Calu3 (cell line): ENCODE data around the gene COX8C. TPM values are rescaled to one million over a fixed set of nuclear protein-coding genes. Genes with fewer than 3 reads are reported as not detected.

Experiments
- BruUV-seq: library from RNA; stranded (reverse); fragments of 400-500 nt; replicated peaks from 2 replicates; lab custom pipeline; 2021; lab: Mats Ljungman, UMichigan
- CTCF ChIA-PET: fragments of 300-600 bp; sonication (Branson Sonifier 250); formaldehyde crosslinking; loops from one replicate; lab custom pipeline; 2022; ENCODE audit warnings: antibody characterized with exemption; lab: Charles Lee
- DNase-seq: peaks from one replicate; pipeline ENCODE4 v3.0.0; 2022
- H3K27ac Mint-ChIP-seq: one replicate; pipeline ENCODE4 v1.8.0; 2022; ENCODE audit warnings: mixed read lengths; ENCODE audit not compliant: unreplicated experiment
- H3K27me3 Mint-ChIP-seq: one replicate; pipeline ENCODE4 v1.8.0; 2022; ENCODE audit warnings: mixed read lengths; ENCODE audit not compliant: unreplicated experiment
- H3K36me3 Mint-ChIP-seq: one replicate; pipeline ENCODE4 v1.8.0; 2022; ENCODE audit warnings: mild to moderate bottlenecking, moderate library complexity, mixed read lengths; ENCODE audit not compliant: insufficient read depth, unreplicated experiment
- H3K4me1 Mint-ChIP-seq: one replicate; pipeline ENCODE4 v1.8.0; 2022; ENCODE audit warnings: mild to moderate bottlenecking, low read depth, mixed read lengths; ENCODE audit not compliant: unreplicated experiment
- H3K4me3 Mint-ChIP-seq: one replicate; pipeline ENCODE4 v1.8.0; 2022; ENCODE audit warnings: mild to moderate bottlenecking, low read depth, moderate library complexity, mixed read lengths; ENCODE audit not compliant: unreplicated experiment
- H3K9me3 Mint-ChIP-seq: one replicate; pipeline ENCODE4 v1.8.0; 2022; ENCODE audit warnings: low read depth, mixed read lengths; ENCODE audit not compliant: unreplicated experiment
- CTCF ChIP-seq: fragments of 200-600 bp; IDR thresholded peaks from one replicate; pipeline ENCODE4 v1.8.0; 2022; ENCODE audit warnings: antibody characterized with exemption; ENCODE audit not compliant: unreplicated experiment
- intact Hi-C: fragments of 100-400 bp; cut with micrococcal nuclease; formaldehyde crosslinking; loops from one replicate; pipeline ENCODE4 v1.10.0; 2022; ENCODE audit not compliant: unreplicated experiment
- total RNA-seq: library from RNA; stranded (reverse); gene quantifications from 2 replicates; pipeline ENCODE4 v1.2.3, GENCODE V29; 2022

The COX8C gene
- total RNA-seq, 1 experiment from 2014 or later: not detected

GRCh38 chr14:93320489-93320888, 26.5 kb upstream of the COX8C start:
- Mint-ChIP-seq H3K27me3 (no peaks in the 10 kb centered on the region), H3K9me3 (no peaks in the 10 kb centered on the region), H3K27ac (no peak overlapping the region), H3K4me3 (no peak overlapping the region), H3K4me1 (peaks cover 50% of the 10 kb centered on the region), H3K36me3 (peaks cover 5% of the 10 kb centered on the region)
- DNase-seq: no peak
- TF ChIP-seq CTCF: no peak
- CTCF ChIA-PET: no interaction called here
- no TSS peak for BruUV-seq
- intact Hi-C loops: loop anchor here (2.0 kb wide), 1 partner anchor 14 kb away; no protein-coding TSS in a partner anchor

GRCh38 chr14:93322929-93323599, 23.9 kb upstream of the COX8C start:
- no TSS peak for BruUV-seq
- no peak overlapping the region for H3K27ac Mint-ChIP-seq
- no peaks in the 10 kb centered on the region for H3K9me3 Mint-ChIP-seq
- H3K27me3 Mint-ChIP-seq: no peaks in the 10 kb centered on the region
- no peak for TF ChIP-seq CTCF
- intact Hi-C loops: no loop called here
- peaks cover 5% of the 10 kb centered on the region for H3K36me3 Mint-ChIP-seq
- CTCF ChIA-PET: no interaction called here
- peaks cover 55% of the 10 kb centered on the region for H3K4me1 Mint-ChIP-seq
- no peak overlapping the region for H3K4me3 Mint-ChIP-seq
- no peak for DNase-seq

- H3K4me1 Mint-ChIP-seq: peaks cover 51% of the 10 kb centered on the region
- H3K27me3 Mint-ChIP-seq: no peaks in the 10 kb centered on the region
- DNase-seq: no peak
- no peak for TF ChIP-seq CTCF
- CTCF ChIA-PET: no interaction called here
- no peaks in the 10 kb centered on the region for H3K9me3 Mint-ChIP-seq
- H3K4me3 Mint-ChIP-seq: no peak overlapping the region
- no peak overlapping the region for H3K27ac Mint-ChIP-seq
- BruUV-seq: no TSS peak
- H3K36me3 Mint-ChIP-seq: peaks cover 5% of the 10 kb centered on the region
- intact Hi-C loops: no loop called here
Measured at GRCh38 chr14:93323600-93324174, 23.3 kb upstream of the COX8C start.

GRCh38 chr14:93326196-93326595, 20.8 kb upstream of the COX8C start:
- CTCF ChIA-PET: interaction anchor here (0.6 kb wide), 1 partner anchor 260 kb away, joined by 3 read pairs; no protein-coding TSS in a partner anchor
- Mint-ChIP-seq H3K27me3 (no peaks in the 10 kb centered on the region), H3K36me3 (peaks cover 13% of the 10 kb centered on the region), H3K4me3 (no peak overlapping the region), H3K4me1 (peaks cover 44% of the 10 kb centered on the region), H3K9me3 (no peaks in the 10 kb centered on the region), H3K27ac (no peak overlapping the region)
- no peak for TF ChIP-seq CTCF
- no TSS peak for BruUV-seq
- intact Hi-C loops: no loop called here
- DNase-seq: no peak
